D721Med (cell line): ENCODE measurements around the gene RYR2.

Experiments
- DNase-seq: peaks from one replicate; pipeline ENCODE4 v3.0.0; 2011; ENCODE audit warnings: low spot score; ENCODE audit not compliant: insufficient read length
- FAIRE-seq: peaks from 2 replicates; lab custom pipeline; 2011; peaks lifted over from hg19 to GRCh38; lab: Jason Lieb, UNC
- TF ChIP-seq, protein P1 (sequence below): IDR thresholded peaks from 2 replicates; pipeline ENCODE4 v1.5.1; 2012; ENCODE audit warnings: mild to moderate bottlenecking, control low read depth; ENCODE audit not compliant: insufficient read depth; ENCODE audit errors: missing control alignments

The RYR2 gene

DNA sequence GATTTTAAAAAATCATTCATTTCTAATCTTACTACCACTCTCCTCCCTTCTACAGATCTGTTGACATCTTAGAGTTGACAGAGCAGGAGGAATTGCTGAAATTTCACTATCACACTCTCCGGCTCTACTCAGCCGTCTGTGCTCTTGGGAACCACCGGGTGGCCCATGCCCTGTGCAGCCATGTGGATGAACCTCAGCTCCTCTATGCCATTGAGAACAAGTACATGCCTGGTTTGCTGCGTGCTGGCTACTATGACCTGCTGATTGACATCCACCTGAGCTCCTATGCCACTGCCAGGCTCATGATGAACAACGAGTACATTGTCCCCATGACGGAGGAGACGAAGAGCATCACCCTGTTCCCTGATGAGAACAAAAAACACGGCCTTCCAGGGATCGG, 572.0 kb downstream of the RYR2 start:
- TF ChIP-seq, protein P1, sequence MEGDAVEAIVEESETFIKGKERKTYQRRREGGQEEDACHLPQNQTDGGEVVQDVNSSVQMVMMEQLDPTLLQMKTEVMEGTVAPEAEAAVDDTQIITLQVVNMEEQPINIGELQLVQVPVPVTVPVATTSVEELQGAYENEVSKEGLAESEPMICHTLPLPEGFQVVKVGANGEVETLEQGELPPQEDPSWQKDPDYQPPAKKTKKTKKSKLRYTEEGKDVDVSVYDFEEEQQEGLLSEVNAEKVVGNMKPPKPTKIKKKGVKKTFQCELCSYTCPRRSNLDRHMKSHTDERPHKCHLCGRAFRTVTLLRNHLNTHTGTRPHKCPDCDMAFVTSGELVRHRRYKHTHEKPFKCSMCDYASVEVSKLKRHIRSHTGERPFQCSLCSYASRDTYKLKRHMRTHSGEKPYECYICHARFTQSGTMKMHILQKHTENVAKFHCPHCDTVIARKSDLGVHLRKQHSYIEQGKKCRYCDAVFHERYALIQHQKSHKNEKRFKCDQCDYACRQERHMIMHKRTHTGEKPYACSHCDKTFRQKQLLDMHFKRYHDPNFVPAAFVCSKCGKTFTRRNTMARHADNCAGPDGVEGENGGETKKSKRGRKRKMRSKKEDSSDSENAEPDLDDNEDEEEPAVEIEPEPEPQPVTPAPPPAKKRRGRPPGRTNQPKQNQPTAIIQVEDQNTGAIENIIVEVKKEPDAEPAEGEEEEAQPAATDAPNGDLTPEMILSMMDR, result no peak
- FAIRE-seq (no peak), DNase-seq (no peak)

DNA sequence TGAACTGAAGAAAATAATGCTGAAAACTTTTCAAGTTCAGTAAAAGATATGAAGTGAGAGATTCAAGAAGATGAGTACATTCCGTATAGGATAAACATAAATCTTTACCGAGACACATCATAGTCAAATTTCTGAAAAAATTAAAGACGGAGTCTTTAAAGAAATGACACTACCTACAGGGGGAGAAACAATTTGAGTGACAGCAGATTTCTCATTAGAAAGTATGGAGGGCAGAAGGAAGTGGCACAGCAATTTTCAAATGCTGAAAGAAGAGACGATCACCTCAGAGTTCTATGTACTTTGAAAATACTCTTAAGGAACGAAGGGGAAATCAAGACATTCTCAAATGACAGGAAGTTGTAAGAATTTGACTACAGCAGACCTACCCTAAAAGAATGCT, 577.6 kb downstream of the RYR2 start:
- TF ChIP-seq, protein P1, result no peak
- DNase-seq, result no peak
- FAIRE-seq, result peak; percentile 16

DNA sequence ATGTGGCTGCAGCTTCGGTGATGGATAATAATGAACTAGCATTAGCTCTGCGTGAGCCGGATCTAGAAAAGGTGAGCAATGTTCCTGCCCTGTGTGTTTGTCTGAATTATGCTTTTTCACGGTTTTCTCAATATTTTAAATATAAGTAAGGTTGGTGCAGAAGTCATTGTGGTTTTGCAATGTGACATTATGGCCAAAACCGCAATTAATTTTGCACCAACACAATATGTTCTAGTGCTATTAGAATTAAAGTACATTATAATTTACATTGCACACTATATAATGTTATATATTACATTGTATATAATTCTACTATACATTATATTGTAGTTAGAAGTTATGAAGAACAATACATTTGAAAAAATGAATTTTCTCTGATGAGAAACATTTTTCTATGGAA, 592.9 kb downstream of the RYR2 start:
- DNase-seq, result no peak
- no peak for FAIRE-seq
- TF ChIP-seq, protein P1, result no peak

DNA sequence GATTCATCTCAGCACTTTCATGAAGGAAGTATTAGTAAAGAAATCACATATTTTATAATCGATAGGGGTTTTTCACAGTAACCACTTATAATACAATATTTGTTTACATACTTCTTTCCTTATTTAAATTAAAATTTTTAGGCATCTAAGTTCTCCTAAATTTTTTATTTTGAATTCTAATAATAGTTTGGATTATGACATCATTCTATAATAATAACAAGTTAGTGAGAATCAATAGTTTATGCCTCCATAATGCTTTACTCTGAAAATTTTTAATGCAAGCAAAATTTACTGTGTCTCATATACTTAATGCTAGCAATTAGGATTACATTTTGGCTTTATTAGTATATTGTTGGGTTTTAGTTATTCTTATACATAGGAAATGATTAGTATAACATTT, 596.6 kb downstream of the RYR2 start:
- no peak for FAIRE-seq
- DNase-seq, result no peak
- TF ChIP-seq, protein P1, result no peak

DNA sequence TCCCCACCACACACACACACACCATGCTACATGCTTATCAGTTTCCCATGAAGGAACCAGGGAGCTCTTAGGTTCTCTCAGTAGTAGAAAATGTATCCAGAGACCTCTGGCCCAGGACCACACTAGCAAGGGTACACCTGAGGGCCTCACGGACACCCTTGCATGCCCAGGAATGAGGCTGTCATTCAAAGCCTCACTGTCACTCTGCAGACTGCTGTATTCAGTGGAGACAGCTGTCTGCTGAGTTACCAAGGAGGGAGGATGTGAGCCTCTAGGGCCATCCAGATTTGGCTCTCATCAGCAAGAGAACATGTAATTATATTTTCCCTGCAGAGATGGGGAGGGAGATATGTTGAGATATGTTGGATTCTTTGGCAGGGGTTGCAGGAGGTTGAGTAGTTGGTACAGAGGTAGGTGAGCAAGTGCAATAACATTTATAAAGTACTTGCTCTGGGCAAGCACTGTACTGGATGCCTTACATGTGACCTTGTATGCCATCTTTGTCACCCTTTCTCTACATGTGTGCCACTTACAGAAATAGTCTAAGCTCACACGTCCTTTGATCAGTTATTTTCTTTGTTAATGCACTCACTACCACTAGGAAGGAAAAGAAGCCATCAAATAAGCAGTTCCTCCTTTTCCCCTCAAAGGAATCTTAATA, 598.2 kb downstream of the RYR2 start:
- TF ChIP-seq, protein P1, result no peak
- FAIRE-seq (no peak), DNase-seq (no peak)

DNA sequence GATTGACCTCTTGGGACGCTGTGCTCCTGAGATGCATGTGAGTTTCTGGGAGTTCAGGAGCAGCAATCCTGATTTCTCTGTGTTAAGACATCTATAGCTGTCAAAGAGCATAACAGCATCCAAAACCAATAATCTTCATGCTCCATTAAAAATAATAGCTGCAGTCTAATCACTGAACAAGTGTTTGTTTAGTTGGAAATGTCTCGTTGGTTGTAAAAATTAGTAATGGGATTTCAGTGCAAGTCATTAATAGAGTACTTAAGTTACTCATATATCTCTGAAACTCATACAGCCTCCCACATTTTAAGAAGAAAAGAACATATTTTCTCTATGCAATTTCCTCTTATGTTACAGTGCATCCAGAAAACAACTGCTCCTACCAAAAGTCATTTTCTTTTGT, 599.0 kb downstream of the RYR2 start:
- FAIRE-seq (no peak), DNase-seq (no peak)
- TF ChIP-seq, protein P1, result no peak

DNA sequence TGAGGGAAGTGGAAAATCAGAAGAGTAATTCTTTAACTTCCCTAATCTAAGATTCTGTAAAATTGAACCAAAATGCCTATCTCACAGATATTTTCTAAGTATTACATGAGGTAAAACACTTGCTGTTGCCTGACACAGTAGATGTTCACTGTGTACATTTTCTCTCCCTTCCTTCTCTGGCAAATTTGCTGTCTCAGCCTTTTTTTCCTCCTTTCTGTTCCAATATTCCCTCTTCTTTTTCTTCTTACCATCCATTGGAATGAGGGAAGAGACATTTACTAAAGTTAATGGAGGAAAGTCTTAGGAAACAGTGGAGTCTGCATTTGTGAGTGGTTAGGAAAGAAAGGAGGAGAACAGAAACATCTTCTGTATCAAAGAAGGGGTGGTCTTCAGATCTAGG, 608.8 kb downstream of the RYR2 start:
- TF ChIP-seq, protein P1, result no peak
- FAIRE-seq, result no peak
- no peak for DNase-seq
